GM19324 (cell line): ENCODE measurements around the gene JAZF1.

Experiments
- ATAC-seq: cut with Tn5 transposase; IDR thresholded peaks from one replicate; pipeline ENCODE4 v1.9.1; 2021; ENCODE audit warnings: mild to moderate bottlenecking, moderate library complexity; ENCODE audit not compliant: unreplicated experiment, low FRiP score

JAZF1 gene

DNA sequence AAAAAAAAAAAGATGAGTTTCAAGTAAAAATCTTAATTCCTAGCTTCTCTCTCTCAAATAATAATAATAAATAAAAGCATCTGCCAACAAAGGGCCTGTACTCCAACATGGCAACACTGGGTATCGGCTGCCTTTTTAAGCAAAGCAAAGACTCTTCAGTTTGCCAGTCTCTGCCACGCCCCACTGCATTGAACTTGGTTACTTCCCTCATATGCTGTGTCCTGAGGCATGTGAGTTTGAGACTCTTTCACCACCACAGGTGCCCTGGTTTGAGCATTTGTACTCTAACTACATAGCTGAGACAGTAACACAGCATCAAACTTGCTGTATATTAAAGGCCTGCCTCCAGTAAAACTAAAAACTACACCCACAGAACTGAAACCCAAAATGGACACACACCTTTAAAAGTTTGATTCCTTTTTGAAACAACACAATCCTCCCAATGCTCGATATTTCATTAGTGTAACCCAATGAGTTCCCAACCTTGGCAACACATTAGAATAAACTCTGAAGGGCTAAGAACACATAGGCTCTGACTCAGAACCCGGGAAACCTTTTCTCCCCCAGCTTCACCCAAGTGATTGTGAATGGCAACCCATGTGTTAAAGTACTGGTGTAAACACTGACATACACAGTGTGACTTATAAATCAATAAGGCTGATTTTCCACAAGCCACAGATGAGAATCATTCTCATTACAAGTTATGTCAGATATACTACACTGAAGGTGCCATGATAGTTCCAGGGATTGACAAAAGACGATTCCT, 12.0 kb downstream of the JAZF1 start:
- ATAC-seq: no peak

GRCh38 chr7:28166982-28167715, 13.4 kb downstream of the JAZF1 start:
- ATAC-seq: no peak

DNA sequence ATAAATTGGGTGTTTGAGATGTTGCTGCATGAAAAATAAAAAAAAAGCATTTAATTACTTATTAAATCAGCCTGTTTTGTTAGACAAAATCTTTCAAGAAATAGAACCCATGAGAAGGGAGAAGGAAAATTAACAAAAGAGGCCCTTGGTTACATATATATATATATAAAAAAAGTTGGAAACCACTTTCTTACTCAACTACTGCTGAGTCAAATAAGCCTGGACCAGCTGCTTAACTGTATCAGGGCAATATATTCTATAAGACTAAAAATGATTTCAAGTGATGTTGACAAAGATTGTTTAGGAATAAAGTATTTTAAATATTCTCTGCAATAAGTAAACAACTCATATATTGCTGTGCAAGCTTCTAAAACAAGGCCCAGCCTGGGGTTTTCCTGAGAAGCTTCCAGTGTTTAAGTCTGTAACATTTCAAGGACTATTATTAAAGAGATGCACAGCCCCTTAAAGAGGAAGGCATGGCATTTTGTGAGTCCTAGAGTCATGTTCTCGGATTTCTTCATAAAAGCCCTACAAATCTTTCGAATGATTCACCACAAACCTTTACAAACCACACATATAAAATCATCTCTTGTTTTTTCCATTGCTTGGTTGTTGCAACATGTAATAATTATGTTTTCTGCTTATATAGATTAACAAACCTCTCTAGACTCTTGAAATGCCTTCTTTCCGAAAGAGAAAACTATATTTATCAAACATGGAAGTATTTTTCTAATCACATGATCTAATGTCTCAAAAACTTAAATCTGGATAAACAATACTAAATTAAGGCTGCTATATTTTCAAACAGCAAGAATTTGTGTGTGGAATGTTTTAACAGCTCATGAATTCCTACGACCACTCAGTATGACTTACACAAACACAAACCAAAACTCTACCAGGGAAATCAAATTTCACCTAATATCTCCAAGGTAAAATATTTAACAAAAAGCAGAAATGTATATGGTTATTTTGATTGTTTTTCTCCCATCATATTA, 14.3 kb downstream of the JAZF1 start:
- ATAC-seq: no peak

DNA sequence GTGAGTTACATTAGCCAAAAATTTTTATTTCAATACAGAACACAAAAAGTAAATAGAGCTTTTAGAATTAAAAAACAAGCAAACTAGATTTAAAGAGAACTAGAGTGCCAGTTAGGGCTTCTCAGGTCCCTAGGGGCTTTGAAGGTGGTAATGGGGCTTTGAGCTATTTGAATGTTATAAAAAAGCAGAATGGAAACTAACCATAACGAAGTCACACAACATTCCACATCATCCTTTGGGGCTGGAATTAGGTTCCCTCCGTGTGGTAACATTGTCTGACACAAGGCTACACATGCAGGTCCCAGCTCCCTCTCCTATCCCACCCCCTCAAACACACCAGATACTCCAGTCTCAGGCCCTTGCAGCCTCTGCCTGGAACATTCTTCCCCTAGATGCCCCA, 15.3 kb downstream of the JAZF1 start:
- ATAC-seq: no peak

DNA sequence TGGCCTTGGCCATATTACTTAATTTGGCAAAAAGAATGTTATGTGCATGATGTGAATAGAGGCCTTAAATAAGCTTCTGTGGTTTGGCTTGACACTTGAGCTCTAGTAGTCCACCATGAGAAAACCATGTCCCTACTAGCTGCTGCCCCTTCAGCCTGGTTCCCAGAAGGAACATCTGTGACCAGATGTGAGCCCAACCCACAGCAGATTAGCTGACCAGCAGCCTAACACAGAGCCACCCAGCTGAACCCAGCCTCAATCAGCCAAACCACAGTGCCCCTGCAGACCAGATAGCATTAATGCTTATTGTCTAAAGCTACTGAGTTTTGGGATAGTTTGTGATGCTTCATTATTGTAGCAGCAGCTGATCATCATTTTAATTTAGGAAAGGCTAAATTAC, 16.6 kb downstream of the JAZF1 start:
- no peak for ATAC-seq

DNA sequence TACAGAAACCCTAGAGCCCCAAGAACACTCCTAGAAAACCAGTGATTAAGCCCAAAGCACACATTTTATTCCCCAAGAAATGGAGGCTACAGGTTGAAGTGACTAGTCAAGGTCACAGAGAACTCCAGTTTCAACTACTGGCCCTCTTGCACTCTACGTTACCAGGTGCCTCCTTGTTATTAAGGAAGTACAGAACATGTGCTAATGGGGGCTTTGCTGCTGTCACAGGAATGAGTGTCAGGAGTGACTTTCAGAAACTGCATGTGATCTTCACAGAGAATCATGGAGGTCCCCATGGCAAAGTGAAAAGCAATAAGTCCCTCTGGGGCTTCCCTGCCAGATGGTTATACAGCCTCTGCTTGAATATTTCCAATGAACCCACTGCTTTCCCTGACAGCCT, 19.3 kb downstream of the JAZF1 start:
- ATAC-seq: no peak

GRCh38 chr7:28160551-28160991, 20.0 kb downstream of the JAZF1 start:
- ATAC-seq: no peak

GRCh38 chr7:28157831-28158416, 22.7 kb downstream of the JAZF1 start:
- no peak for ATAC-seq

DNA sequence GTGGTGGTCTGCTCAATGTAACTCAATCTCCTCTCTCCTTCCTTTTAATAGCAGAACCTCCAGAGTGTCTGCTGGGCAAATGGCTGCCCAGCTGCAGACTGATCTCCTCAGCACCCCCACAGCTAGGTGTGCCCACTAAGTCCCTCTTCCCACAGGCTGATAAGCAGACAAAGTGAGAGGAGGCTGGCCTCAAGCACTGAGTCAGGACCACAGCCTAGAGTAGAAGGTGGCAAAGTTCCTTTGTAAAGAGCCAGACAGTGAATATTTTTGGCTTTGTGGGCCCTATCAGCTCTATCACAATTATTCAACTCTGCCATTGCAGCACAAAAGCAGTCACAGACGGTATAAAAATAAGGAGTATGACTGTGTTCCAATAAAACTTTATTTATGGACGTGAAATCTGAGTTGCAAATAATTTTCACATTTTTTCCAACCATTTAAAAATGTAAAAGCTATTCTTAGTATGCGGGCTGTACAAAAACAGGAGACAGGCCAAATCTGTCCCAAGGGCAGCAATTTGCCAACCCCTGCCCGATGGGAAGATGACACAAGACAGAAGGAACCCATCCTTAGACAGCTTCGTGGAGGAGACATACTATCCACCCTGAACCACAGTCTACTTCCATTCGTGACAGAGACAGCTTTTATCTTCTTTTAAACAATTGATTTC, 23.4 kb downstream of the JAZF1 start:
- no peak for ATAC-seq

DNA sequence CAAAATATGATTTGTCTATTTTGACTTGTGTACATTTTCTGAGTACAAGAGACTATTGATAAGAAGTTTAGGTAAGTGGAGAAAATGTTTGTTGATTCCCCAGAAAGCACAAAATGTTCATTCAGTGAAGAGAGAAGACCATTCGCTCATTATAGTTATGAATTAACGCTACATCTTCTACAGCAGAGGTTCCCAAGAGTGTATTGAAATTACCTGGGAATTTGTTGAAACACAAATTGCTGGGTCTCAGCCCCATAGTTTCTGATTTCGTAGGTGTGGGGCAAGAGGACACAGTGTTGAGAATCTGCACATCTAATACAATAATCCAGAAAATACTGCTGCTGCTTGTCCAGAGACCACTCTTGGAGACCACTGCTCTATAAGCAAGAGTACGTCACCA, 24.2 kb downstream of the JAZF1 start:
- no peak for ATAC-seq

DNA sequence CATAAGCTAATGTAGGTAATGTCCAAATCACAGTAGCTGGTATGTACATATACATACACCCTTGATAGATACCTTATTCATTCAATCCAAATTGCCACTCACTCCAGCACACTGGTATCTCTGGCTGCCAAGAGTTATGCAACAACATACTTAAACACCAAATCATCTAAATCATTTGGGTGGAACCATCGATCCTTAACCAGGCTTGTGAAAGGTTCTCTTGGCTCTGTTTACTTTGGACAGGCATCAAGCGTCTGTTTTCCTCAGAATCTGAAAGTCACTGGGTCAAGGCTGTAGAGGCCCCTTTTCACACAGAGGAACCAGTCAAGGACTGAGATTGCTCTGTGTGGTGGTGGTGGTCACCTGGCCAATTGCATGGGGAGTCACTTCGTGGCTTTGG, 24.6 kb downstream of the JAZF1 start:
- ATAC-seq: no peak

GRCh38 chr7:28155019-28155660, 25.5 kb downstream of the JAZF1 start:
- peak; percentile 89 for ATAC-seq

GRCh38 chr7:28152594-28152993, 28.0 kb downstream of the JAZF1 start:
- ATAC-seq: no peak

- no peak for ATAC-seq
These were observed 28.6 kb downstream of the JAZF1 start for GRCh38 chr7:28151965-28152364.

DNA sequence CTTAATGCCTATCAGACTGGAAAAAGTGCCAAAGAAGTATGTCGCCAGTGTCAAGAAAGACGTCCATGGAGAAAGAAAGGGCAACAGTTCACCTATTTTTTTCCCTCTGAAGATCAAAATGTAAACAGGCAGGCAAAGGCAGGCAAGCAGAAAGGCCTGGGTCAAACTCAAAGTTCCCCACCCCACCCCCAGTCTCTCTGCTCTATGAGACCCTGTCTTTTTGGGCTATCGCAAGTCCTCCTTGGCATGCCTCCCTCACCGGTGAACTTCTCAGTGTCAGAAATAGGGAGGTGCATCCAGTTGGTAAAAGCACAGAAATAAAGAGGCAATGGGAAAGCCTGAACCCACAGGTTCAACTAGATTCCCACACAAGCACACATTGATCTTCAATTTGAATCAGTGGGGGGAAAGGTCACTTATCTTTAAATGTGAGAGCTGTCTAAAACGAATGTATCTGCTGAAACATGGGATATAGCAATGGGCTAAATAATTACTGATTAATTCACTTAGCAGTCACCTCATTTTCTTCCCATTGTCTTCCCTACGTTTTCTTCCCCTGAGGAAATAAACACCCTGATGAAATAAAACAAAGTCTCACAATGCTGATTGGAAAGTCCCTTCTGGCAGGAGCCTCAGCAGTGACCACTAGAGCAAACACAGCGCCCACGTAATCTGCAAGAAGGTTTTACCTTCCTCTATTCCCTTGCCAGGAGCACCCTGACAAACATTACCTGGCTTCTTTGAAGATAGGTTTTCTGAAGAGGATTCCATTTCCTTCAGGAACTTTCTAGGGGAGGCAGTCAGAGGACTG, 31.1 kb downstream of the JAZF1 start:
- ATAC-seq: no peak

- ATAC-seq: no peak
These were observed 34.7 kb downstream of the JAZF1 start for GRCh38 chr7:28145931-28146330.

DNA sequence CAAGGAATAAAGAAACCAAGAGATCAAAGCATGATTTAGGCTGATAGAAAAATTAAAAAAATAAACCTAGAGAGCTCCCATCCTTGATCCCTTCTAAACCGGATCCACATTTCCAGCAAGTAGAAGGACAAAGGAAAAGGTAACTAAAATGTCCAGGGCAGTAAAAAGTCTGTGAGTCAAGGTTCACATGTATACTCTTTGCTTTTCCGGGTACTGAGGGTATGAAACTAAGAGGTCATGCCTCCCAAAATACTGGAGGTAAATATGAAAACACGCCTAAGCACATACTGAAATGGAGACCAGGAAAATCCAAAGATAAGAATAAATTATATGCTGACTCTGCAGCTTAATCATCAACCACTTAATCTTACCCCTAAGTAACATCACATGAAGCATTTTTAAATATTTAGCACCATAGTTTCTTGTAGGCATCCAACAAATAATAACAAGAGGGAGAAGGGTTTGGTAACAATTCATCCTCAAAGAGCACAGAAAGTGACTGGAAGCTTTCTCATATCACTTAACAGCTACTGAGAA, 35.4 kb downstream of the JAZF1 start:
- ATAC-seq: no peak

DNA sequence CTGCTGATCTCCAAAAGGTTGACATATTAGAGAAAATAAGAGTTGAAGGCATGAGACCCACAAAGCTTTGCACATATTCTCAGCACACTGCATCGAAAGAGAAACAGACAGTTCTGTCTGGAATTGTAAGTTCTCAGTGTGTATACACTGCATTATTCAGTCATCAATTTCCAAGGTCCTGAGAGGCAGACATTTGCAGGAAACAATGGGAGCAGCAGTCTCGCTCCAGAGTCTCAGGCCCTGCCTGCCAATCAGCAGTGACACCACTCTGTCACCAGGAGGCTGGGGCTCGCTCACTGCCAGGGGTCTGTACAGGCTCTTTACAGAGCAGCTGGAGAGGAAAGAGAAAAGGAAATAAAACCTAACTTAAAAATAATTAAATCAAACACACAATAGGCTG, 36.3 kb downstream of the JAZF1 start:
- no peak for ATAC-seq
